Keratinocyte (primary cell): ENCODE data around the gene TSPAN4.

Experiments used
- EZH2 ChIP-seq: IDR thresholded peaks from one replicate; pipeline ENCODE4 v1.6.1; 2012; ENCODE audit warnings: inconsistent platforms, mild to moderate bottlenecking, low read length, moderate library complexity
- TF ChIP-seq, protein P1 (sequence below), 3 experiments: IDR thresholded peaks in 1 of 3; conservative IDR thresholded peaks in 1 of 3; optimal IDR thresholded peaks in 1 of 3; 2 replicates in 2 of 3; 3 replicates in 1 of 3; pipeline versions ENCODE3 to v1.5.1; 2011; ENCODE audit warnings: low read length in 3 of 3, mild to moderate bottlenecking in 3 of 3, moderate library complexity in 2 of 3, control low read depth in 1 of 3, inconsistent platforms in 1 of 3; ENCODE audit not compliant: insufficient read depth in 2 of 3; ENCODE audit errors: extremely low read depth in 1 of 3

DNA sequence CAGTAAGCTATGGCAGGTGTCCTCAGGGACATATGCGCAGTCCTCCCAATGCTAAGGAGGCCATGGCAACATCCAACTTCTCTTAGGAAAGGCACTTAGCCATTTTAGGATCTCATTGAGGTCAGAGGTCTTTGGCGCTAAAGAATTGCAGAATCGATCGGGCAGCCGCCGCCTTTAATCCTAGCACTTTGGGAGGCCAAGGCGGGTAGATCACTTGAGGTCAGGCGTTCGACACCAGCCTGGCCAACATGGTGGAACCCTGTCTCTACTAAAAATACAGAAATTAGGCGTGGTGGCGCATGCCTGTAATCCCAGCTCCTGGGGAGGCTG, 69.2 kb downstream of the TSPAN4 start:
- TF ChIP-seq, protein P1, sequence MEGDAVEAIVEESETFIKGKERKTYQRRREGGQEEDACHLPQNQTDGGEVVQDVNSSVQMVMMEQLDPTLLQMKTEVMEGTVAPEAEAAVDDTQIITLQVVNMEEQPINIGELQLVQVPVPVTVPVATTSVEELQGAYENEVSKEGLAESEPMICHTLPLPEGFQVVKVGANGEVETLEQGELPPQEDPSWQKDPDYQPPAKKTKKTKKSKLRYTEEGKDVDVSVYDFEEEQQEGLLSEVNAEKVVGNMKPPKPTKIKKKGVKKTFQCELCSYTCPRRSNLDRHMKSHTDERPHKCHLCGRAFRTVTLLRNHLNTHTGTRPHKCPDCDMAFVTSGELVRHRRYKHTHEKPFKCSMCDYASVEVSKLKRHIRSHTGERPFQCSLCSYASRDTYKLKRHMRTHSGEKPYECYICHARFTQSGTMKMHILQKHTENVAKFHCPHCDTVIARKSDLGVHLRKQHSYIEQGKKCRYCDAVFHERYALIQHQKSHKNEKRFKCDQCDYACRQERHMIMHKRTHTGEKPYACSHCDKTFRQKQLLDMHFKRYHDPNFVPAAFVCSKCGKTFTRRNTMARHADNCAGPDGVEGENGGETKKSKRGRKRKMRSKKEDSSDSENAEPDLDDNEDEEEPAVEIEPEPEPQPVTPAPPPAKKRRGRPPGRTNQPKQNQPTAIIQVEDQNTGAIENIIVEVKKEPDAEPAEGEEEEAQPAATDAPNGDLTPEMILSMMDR (optimal IDR thresholded peaks at IDR 0.05 in 1 of 3, IDR thresholded peaks at IDR 0.05 in 1 of 3, conservative IDR thresholded peaks at IDR 0.05 in 1 of 3; ENCODE audit: extremely low read depth in 1 of 3, insufficient read depth in 2 of 3, low read length in 3 of 3), result no peak
- TF ChIP-seq EZH2, result no peak
